H1 (cell line): Measurements from ENCODE around the gene RAB8B. TPM values are rescaled to one million over a fixed set of nuclear protein-coding genes. Genes with fewer than 3 reads are reported as not detected.

Source experiments
- CBX5 ChIP-seq: fragments of 300-800, 300-1000 bp; sonication (generic); IDR thresholded peaks from 2 replicates; pipeline ENCODE4 v1.7.1; 2016; ENCODE audit warnings: antibody characterized with exemption, low read length, low read depth
- EP300 ChIP-seq, 2 experiments: IDR thresholded peaks; 1 replicate in 1 of 2; 2 replicates in 1 of 2; pipeline ENCODE4 v1.6.1; 2011 to 2012; ENCODE audit warnings: low read depth in 2 of 2, low read length in 2 of 2, mild to moderate bottlenecking in 2 of 2, borderline replicate concordance in 1 of 2, inconsistent platforms in 1 of 2, moderate library complexity in 1 of 2
- HDAC6 ChIP-seq: IDR thresholded peaks from one replicate; pipeline ENCODE4 v1.7.1; 2012; ENCODE audit warnings: low read depth, mild to moderate bottlenecking, inconsistent platforms, low read length, moderate library complexity
- SUZ12 ChIP-seq: fragments of 200-600 bp; sonication (generic); IDR thresholded peaks from 2 replicates; pipeline ENCODE4 v1.6.1; 2012; ENCODE audit warnings: mild to moderate bottlenecking, inconsistent platforms, low read length, moderate library complexity, mixed read lengths
- polyA plus RNA-seq, 7 experiments: library from polyadenylated mRNA; depleted of rRNA in 3 of 7; stranded (reverse) in 5 of 7; unstranded in 2 of 7; fragments of >200 nt in 5 of 7; fragments of 200-250 nt in 2 of 7; gene quantifications; 1 replicate in 5 of 7; 2 replicates in 1 of 7; 4 replicates in 1 of 7; pipeline versions ENCODE4 v1.2.1 to v1.2.3, GENCODE V29; 2011 to 2013; ENCODE audit warnings: missing spikeins in 2 of 7, mixed read lengths in 2 of 7
- total RNA-seq: library from RNA; stranded (reverse); fragmentation: NEBNext Ultra II Directional; extraction: Animal tissue kit (Norgen Biotek cat#: 25700); gene quantifications from 2 replicates; pipeline ENCODE4 v1.2.1, GENCODE V29; 2021
- TF ChIP-seq, protein P1 (sequence below): IDR thresholded peaks from 2 replicates; pipeline ENCODE4 v1.6.1; 2011; ENCODE audit warnings: low read depth, mild to moderate bottlenecking, low read length; ENCODE audit not compliant: insufficient read depth

Gene RAB8B
- total and polyA plus RNA-seq, 2 of the 8 experiments (the other 6 are each of a cell fraction or from before 2014, with no cell fraction given), result 9.5 to 47.8 TPM

DNA sequence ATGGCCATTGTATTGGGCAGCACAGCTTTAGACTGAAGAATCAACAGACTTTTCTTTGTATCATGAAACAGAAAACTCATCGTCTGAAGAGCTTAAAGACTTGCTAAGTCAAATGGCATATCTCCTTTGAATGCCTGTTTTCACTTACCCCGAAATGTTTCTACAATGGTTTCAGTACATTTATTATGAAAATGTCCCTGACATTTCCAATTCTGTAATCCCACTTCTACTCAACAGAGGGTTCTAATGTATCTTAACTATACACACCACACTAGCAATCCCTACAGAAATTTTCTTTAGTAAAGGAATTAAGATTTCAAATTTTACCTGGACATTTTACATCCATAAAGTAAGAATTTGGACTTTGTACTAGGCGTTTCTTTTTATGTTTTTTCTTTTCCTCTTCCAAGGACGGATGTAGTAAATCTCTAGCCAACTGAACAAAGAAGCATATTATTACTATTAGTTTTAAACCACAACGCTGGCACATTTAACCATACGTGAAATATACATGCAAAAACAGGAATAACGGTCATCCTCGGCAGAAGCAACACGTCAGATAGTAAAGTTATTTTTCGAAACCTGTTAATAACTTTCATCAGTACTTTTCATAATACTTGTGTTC is 33.2 kb upstream of the RAB8B start (continued):
- TF ChIP-seq EP300 (IDR thresholded peaks at IDR 0.05; ENCODE audit: borderline replicate concordance in 1 of 2, low read depth in 2 of 2, low read length in 2 of 2) (no peak), CBX5 (no peak), HDAC6 (no peak), SUZ12 (no peak)
- TF ChIP-seq, protein P1, sequence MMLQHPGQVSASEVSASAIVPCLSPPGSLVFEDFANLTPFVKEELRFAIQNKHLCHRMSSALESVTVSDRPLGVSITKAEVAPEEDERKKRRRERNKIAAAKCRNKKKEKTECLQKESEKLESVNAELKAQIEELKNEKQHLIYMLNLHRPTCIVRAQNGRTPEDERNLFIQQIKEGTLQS, result no peak
- TF ChIP-seq, all 59 proteins: peak for 0
